Parathyroid adenoma (tissue), 2 donors: ENCODE results near the gene FBN3.

Experiments used
- H2AFZ ChIP-seq: fragments of 300-600 bp; sonication (generic); one replicate; pipeline ENCODE4 v1.7.0; 2017; ENCODE audit warnings: antibody characterized with exemption, mild to moderate bottlenecking
- H3K27ac ChIP-seq: fragments of 300-600 bp; sonication (generic); one replicate; pipeline ENCODE4 v1.7.0; 2017
- H3K27me3 ChIP-seq: fragments of 300-600 bp; sonication (generic); one replicate; pipeline ENCODE4 v1.7.0; 2017; ENCODE audit warnings: low read length; ENCODE audit not compliant: control insufficient read depth, insufficient read depth
- H3K36me3 ChIP-seq: fragments of 300-600 bp; sonication (generic); one replicate; pipeline ENCODE4 v1.7.0; 2017; ENCODE audit warnings: low read length; ENCODE audit not compliant: control insufficient read depth, insufficient read depth
- H3K4me1 ChIP-seq: fragments of 300-600 bp; sonication (generic); one replicate; pipeline ENCODE4 v1.7.0; 2017; ENCODE audit warnings: control low read depth
- H3K4me2 ChIP-seq: fragments of 300-600 bp; sonication (generic); one replicate; pipeline ENCODE4 v1.7.0; 2017; ENCODE audit warnings: low read length
- H3K4me3 ChIP-seq: fragments of 300-600 bp; sonication (generic); one replicate; pipeline ENCODE4 v1.7.0; 2017; ENCODE audit warnings: low read depth, low read length
- H3K79me2 ChIP-seq: fragments of 300-600 bp; sonication (generic); one replicate; pipeline ENCODE4 v1.7.0; 2017; ENCODE audit warnings: control low read depth
- H3K9ac ChIP-seq: fragments of 300-600 bp; sonication (generic); one replicate; pipeline ENCODE4 v1.7.0; 2017; ENCODE audit warnings: mild to moderate bottlenecking
- H3K9me3 ChIP-seq: fragments of 300-600 bp; sonication (generic); one replicate; pipeline ENCODE4 v1.7.0; 2017; ENCODE audit warnings: low read length; ENCODE audit not compliant: control insufficient read depth
- CTCF ChIP-seq: fragments of 300-600 bp; sonication (generic); IDR thresholded peaks from one replicate; pipeline ENCODE4 v1.7.0; 2017; ENCODE audit warnings: antibody characterized with exemption, mild to moderate bottlenecking
- donor health status: primary hyperparathyroidism.

FBN3 gene

GRCh38 chr19:8116437-8117293 lies 32.7 kb downstream of the FBN3 start:
- H3K27me3 ChIP-seq: no peaks in the 10 kb centered on the region
- no peaks in the 10 kb centered on the region for H3K4me1 ChIP-seq
- H3K9me3 ChIP-seq: no peaks in the 10 kb centered on the region
- no peak overlapping the region for H3K27ac ChIP-seq
- H3K9ac ChIP-seq: no peak overlapping the region
- TF ChIP-seq CTCF: no peak
- no peaks in the 10 kb centered on the region for H3K36me3 ChIP-seq
- H3K4me2 ChIP-seq: no peak overlapping the region
- no peaks in the 10 kb centered on the region for H3K79me2 ChIP-seq
- no peak overlapping the region for H2AFZ ChIP-seq
- no peak overlapping the region for H3K4me3 ChIP-seq

DNA sequence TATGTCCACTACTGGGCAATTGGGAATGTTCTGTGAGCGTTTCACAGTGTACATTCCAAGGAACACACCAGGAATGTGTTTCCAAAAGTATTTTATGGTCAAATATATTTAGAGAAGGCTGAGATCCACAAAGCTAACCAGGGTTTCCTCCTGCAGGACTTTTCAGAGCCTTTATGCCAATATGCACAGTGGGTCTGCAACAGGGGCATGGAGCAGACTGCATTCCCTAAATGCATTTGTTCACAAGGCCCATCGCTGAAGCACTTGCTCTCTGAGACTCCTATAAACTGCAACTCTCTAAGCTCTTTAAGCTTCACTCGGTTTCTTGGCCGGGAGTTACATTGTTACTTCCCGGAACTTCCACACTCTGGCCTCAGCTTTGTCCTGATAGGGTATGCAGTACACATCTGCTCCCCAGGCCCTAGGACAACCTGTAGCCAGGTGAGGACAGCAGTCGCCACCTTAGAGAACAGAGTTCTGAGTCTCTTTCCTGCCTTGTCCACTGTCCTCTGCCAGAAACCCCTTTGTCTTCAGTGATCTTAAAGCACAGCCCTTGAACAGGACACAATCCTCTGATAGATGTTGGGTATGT lies 33.5 kb downstream of the FBN3 start:
- Histone ChIP-seq H3K4me3 (no peak overlapping the region), H3K27me3 (no peaks in the 10 kb centered on the region), H3K27ac (no peak overlapping the region), H2AFZ (no peak overlapping the region), H3K4me2 (no peak overlapping the region), H3K36me3 (no peaks in the 10 kb centered on the region), H3K79me2 (no peaks in the 10 kb centered on the region), H3K9ac (no peak overlapping the region), H3K9me3 (no peaks in the 10 kb centered on the region), H3K4me1 (no peaks in the 10 kb centered on the region)
- TF ChIP-seq CTCF: no peak

DNA sequence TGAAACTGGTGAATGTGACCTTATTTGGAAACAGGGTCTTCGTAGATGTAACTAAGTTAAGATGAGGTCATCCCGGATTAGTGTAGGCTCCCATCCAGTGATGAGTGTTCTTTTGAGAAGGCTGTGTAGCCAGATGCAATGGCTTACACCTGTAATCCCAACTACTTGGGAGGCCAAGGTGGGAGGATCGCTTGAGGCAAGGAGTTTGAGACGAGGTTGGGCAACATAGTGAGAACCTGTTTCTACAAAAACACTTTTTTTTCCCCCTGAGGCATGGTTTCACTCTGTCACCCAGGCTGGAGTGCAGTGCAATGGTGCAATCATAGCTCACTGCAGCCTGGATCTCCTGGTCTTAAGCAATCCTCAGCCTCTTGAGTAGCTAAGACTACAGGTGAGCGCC lies 36.4 kb downstream of the FBN3 start:
- H3K36me3 ChIP-seq: no peaks in the 10 kb centered on the region
- H3K9me3 ChIP-seq: no peaks in the 10 kb centered on the region
- H3K4me2 ChIP-seq: no peak overlapping the region
- H2AFZ ChIP-seq: no peak overlapping the region
- TF ChIP-seq CTCF: no peak
- no peak overlapping the region for H3K4me3 ChIP-seq
- H3K27ac ChIP-seq: no peak overlapping the region
- H3K27me3 ChIP-seq: no peaks in the 10 kb centered on the region
- no peaks in the 10 kb centered on the region for H3K79me2 ChIP-seq
- no peak overlapping the region for H3K9ac ChIP-seq
- H3K4me1 ChIP-seq: no peaks in the 10 kb centered on the region

DNA sequence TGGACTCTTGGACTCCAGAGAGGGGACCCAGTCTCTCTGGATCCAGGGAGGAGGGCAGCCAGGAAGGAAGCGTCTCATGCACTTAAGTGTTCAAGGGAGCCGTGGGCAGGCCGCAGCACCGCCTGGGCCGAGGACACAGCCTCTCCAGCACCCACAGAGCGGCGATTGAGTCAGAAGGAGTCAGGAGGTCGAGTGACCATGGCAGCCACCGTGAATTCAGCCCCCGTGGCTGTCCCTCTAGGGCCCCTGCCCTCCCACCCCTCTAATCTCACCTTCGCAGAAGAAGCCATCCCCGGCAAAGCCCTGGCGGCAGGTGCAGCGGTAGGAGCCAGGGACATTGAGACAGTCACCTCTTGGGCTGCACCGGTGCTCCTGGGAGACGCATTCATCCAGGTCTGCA lies 38.0 kb downstream of the FBN3 start:
- Histone ChIP-seq H3K9me3 (no peaks in the 10 kb centered on the region), H3K36me3 (no peaks in the 10 kb centered on the region), H3K4me1 (no peaks in the 10 kb centered on the region), H3K79me2 (no peaks in the 10 kb centered on the region), H3K27me3 (no peaks in the 10 kb centered on the region), H3K9ac (no peak overlapping the region), H2AFZ (no peak overlapping the region), H3K4me3 (no peak overlapping the region), H3K27ac (no peak overlapping the region), H3K4me2 (no peak overlapping the region)
- no peak for TF ChIP-seq CTCF
